Measurements from ENCODE around the gene EMX2.
"Not testable (repeated sequence)": the region's sequence is repeated elsewhere in the genome, so short reads cannot be mapped to it uniquely, and the experiment has no call there.

EMX2 gene

GRCh38 chr10:117542706-117543224 lies at the start of gene EMX2:
Gene EMX2, plus strand, starts transcription at chr10:117542746. Its CDS starts 522 bp downstream, at chr10:117543268.
- DNase-seq (ENCODE audit: low spot score) = no peak

DNA sequence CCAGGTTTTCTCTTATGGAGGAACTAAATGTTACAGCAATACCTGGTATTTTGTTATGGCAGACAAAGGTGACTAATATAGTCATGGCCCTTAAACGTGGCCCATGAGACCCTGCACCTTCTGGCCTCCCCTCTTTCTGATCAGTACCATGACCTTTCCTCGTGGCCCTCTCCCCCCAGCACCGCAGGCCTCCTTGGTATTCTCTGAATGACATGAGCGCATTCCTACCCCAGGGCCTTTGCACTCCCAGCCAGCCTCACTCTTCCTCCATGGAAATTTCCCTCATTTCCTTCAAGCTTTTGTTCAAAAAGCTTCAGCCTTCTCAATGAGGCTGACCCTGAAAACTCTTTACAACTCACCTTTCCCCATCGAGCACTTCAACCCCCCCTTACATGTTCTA lies 46.5 kb upstream of the EMX2 start:
- no peak for DNase-seq (ENCODE audit: low spot score)

DNA sequence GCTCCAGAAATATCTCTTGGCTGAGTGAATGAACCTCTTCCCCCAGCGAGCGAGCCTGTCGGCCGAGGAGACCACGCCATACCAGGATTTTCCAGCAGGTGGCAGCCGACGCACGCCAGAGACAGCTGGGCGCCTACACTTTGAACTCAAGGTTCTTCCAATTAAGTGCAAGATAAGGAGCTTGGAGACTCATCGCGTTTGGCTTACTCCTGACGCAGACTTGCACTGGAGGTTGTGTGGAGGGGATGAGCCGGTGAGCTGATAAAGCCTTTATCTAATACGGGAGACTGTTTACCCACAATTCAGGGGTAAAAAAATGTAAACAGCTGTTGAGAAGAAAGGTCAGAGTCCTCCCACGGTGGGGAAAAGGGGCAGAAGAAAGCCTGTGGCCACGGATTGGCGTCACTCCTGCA lies 45.9 kb upstream of the EMX2 start:
- DNase-seq (ENCODE audit: low spot score) = peak; percentile 89

DNA sequence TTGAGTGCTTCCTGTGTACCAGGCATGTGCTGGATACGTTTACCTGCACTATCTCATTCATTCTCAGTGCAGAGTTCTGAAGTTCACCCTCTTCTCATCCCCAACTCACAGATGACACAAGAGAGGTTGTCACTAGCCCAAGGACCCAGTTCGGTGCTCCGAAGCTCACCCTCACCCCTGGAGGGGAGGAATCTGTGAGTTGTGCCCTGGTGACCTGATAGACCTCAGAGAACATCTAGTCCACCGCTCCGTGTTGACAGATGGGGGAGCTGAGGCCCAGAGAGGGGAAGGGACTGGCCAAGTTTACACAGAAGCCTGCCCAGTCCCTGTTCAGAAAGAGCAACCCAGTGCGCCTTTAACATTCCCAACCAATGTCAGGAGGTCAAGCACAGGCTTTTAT lies 44.8 kb upstream of the EMX2 start:
- DNase-seq (ENCODE audit: low spot score) = no peak

GRCh38 chr10:117499248-117500105 lies 43.1 kb upstream of the EMX2 start:
- DNase-seq (ENCODE audit: low spot score) = no peak

GRCh38 chr10:117500456-117500855 lies 42.1 kb upstream of the EMX2 start:
- no peak for DNase-seq (ENCODE audit: low spot score)

DNA sequence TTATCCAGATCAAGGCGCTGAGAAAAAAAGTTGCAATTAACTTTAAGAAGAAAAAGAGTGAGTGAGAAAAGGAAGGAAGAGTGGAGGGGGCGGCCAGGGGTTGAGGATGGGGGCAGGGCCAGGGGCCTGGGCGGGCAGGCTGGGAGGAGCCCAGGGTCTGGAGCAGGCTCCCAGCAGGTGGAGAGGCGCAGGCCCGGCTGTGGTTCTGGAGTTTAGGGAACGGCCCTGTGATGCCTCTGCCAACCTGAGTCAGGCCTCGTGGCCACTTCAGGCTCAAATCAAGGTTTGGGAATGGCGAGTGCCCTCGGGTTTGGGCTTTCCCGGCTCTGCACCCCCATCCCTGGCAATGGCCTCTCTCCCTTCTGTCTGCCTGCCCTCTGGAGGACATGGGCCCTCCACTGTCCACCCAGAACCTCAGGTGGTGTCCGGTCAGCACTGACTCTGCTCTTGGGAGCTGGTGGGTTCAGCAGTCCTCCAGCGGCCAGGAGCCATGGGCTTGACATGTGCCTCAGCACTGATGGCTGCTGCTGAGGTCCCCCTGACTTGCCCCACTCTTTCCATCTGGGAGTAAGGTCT lies 41.0 kb upstream of the EMX2 start:
- DNase-seq (ENCODE audit: low spot score) = no peak

DNA sequence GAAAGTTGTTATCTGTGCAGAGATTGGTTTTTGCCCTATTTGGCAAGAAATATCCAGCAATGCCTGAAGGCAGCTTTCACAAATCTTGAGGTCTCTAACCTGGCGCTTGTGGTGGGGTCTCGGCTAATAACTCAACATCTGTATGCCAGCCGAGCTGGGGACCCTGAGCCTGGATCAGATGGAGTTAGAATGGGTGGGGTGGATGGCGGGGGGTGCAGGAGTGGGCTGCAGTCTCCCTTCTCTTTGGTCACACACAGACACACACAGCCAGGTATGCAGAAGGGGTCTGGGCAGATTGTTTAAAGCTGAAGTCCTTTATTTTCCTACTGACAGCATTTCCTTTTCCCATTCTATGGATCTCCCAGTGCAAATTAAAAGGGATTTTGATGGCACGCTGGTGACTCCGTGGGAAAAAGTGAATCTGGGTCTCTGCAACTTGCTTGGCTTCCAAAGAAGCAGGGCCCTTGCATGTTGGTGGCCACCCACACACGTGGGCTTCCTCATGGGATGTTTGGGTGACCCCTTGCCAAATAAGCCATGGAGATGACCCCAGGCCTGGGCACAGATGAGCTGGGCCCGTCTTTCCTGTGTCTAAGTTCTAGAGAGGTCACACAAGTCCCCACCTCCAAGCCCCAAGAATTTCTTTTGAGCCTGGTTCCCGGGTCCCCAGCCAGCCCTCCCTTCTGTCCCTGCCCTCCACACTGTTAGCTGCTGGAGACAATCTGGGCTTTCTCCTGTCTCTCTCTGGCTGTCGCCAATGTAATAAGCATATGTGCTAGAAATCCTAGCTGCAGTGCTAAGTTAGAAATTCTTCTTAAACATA lies 39.9 kb upstream of the EMX2 start:
- DNase-seq (ENCODE audit: low spot score) = no peak

DNA sequence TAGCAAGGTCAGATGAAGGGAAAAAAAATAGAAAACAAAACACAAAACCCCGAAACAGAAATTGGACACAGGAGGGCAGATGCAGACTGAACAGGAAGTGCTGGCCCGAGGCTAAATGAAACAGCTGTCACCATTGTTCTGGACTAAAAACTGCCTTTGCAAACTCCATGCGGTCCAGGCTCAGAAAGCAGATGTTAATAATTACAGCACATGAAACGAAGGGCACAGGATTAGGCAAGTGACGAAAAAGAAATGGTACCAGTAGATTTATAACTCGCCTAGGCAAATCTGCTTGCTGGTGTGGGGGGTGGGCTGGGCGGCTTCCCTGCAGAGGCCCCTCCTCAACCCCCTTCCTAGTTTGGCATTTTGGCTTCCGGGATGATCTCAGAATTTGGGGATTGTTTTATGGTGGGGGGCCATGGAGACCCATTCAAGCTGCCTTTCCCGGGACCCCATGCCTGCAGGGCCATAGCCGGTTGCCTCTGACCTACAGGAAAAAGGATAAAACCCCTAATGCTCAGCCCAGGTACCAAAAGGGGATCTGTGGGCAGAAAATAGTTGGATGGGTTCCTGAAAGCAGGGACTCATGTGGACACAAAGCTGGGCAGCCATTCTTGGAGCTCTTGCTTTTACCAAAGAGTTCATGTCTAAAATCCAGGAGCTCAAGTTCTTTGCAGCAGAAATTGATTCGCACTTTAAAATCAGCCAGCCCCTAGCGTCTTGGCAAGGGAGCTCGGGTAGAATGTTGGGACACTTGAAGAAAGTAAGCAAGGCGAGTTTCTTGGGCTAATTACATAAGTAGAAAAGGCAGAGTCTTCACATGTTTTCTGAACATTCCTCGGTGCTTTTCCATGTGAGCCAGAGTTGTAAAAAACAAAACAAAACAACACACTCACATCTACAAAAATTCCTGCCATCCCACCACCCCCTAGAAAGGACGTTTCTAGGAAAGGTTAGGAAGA lies 39.0 kb upstream of the EMX2 start:
- DNase-seq (ENCODE audit: low spot score) = no peak

DNA sequence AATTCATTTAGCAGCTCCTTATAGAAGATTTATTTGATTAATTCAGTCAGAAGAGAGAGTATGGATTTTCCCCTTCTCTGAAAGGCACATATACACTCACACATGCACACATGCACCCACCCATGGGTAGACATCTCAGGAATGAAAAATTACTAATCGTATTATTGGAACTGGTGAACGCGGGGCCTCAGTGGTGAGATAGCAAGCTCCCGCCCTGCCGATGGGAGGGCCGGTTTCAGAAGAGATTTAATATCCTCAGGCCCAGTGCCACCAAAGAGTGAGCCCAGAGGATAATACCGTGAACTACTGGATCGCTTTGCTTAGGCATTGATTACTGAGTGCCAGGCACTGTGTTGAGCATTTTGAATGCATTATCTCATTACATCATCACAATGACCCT lies 38.0 kb upstream of the EMX2 start:
- DNase-seq (ENCODE audit: low spot score) = no peak

GRCh38 chr10:117507081-117507480 lies 35.5 kb upstream of the EMX2 start:
- not testable (repeated sequence) for DNase-seq (ENCODE audit: low spot score)

GRCh38 chr10:117509573-117509972 lies 33.0 kb upstream of the EMX2 start:
- DNase-seq (ENCODE audit: low spot score) = no peak

- DNase-seq (ENCODE audit: low spot score) = no peak
Observed at GRCh38 chr10:117511601-117512390, 30.8 kb upstream of the EMX2 start.

DNA sequence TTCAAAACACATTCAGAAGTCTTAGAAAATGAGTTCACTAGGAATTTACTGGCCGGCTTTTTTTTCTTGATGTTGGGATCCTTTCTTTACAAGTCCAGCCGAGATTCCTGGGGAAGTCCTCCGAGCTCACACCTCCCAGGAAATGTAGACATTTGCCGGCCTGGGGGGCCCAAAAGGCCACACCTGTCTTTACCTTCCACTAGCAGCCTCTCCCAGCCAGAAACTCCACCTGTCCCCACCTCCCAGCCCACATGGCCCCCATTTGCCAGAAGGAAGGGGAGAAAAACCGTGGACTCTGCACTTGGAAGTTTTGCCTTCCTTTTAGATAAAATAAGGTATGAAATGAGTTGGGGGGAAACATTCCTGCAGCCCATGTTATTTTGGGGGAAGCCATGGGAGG lies 27.6 kb upstream of the EMX2 start:
- no peak for DNase-seq (ENCODE audit: low spot score)

- no peak for DNase-seq (ENCODE audit: low spot score)
Observed at GRCh38 chr10:117516681-117517080, 25.9 kb upstream of the EMX2 start.

DNA sequence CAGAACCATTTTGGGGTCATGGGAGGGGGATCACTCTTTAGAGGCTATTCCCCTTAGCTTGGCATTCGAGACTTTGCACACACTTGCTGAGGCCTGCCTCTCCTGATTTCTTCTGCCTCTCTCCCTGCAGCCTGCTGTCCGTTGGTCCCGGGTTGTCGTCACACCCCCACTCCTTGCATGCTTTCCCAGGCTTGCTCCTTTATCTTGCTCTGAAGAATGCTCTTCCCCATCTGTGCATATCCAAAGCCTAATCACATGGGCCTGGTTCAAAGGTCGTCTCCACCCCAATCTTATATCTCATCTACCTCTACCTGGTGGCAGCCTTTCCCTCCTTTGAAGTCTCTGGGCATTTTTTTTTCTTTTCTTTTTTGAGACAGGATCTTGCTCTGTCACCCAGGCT lies 24.3 kb upstream of the EMX2 start:
- DNase-seq (ENCODE audit: low spot score) = no peak

GRCh38 chr10:117519286-117519685 lies 23.3 kb upstream of the EMX2 start:
- no peak for DNase-seq (ENCODE audit: low spot score)

DNA sequence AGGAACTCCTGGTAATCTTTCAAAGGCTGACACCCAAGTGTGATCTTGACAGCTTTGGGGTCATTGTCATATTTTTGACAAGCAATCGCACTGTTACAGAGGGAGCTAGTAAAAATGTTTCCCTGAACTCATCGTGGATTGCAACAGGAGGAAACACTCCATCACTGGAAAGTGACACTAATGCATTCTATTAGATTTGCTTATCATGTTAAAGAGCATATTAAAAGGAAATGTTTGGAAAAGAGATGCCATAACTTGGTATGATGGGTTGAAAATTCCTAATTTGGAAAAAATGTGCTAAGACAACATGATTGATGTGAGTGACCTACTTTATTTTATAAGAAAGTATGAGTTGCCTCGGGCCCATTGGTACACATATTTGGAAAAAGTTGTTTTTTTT lies 22.7 kb upstream of the EMX2 start:
- DNase-seq (ENCODE audit: low spot score) = no peak

DNA sequence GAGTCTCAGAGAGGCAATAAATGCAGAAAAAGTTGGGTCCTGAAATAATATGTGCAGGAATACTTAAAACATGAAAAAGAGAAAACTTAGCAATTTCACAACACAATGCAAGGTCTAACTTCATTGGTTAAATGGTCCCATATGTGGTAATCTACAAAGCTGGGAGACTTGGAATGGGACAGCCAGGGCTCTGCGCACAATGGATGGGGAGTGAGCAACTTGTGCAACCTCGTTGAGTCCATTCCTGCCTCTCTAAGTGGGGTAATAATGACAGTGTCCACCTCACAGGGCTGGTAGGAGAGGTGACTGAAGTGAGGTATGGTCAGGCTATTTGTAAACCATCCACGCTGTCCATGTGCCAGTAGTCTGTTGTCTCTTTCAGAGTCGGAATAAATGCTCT lies 11.8 kb upstream of the EMX2 start:
- DNase-seq (ENCODE audit: low spot score) = no peak

DNA sequence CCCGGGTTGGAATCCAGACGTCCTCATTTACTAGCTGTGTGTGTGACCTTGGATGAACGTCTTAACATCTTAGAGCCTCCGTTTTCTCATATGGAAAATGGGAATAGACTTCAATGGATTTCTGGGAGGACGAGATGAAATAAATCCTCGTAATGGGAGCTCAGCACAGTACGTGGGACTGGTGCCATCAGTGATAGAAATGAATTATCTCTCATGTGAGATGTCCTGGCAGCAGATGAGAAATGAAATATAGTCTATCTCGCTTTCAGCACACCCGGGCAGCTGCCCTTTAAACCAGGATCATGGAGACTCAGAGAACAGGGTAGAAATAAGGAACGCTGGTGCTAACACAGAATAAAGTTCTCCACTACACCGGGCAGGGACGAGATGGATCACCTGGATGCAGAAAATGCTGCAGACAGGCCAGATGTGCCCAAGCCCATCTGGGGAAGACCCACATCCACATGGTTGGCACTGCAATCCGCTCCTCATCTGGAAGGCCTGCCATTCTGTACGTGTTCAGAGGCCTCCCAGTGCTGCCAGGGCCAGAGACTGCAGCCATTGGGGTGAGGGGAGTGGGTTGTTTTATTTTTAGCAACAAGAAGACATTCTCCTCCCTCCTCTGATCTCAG lies 11.1 kb upstream of the EMX2 start:
- no peak for DNase-seq (ENCODE audit: low spot score)
